Natural killer cell treated with Interleukin-12 subunit alpha and Interleukin-12 subunit beta and Interleukin-15 and Interleukin-18, amount 100 ng/mL, for 72 hours (primary cell): Measurements from ENCODE around the gene EIF4G3. TPM values are rescaled to one million over a fixed set of nuclear protein-coding genes. Genes with fewer than 3 reads are reported as not detected.
"Not testable (repeated sequence)": the region's sequence is repeated elsewhere in the genome, so short reads cannot be mapped to it uniquely, and the experiment has no call there.

Experiments used
- ATAC-seq, 2 donors: fragments of 150-1000 bp; cut with Tn5 transposase in 1 of 2; sonication (Bioruptor Pico), chemical (Tn5 transposase) in 1 of 2; 2 replicates each; pipeline ENCODE4 v1.10.0; 2021
- DNase-seq: peaks from one replicate; pipeline ENCODE4 v3.0.0; 2022; ENCODE audit warnings: low spot score
- H3K27ac Mint-ChIP-seq, 2 donors: 1 replicate in 1 of 2; 2 replicates in 1 of 2; pipeline ENCODE4 v1.8.0; 2022; ENCODE audit warnings: mixed read lengths in 2 of 2, mild to moderate bottlenecking in 1 of 2, moderate library complexity in 1 of 2
- H3K27me3 Mint-ChIP-seq, 2 donors: 1 replicate in 1 of 2; 2 replicates in 1 of 2; pipeline ENCODE4 v1.8.0; 2022; ENCODE audit warnings: mixed read lengths in 2 of 2
- H3K36me3 Mint-ChIP-seq: one replicate; pipeline ENCODE4 v1.8.0; 2022; ENCODE audit warnings: mixed read lengths
- H3K4me1 Mint-ChIP-seq, 2 donors: 1 replicate in 1 of 2; 2 replicates in 1 of 2; pipeline ENCODE4 v1.8.0; 2022; ENCODE audit warnings: low read depth in 2 of 2, mixed read lengths in 2 of 2, mild to moderate bottlenecking in 1 of 2
- H3K4me3 Mint-ChIP-seq: one replicate; pipeline ENCODE4 v1.8.0; 2022; ENCODE audit warnings: mixed read lengths
- H3K9me3 Mint-ChIP-seq: 2 replicates; pipeline ENCODE4 v1.8.0; 2022; ENCODE audit warnings: mixed read lengths
- total RNA-seq, 2 donors: library from RNA; stranded (reverse); gene quantifications; one replicate each; pipeline ENCODE4 v1.2.3, GENCODE V29; 2022

Gene EIF4G3
- 100 to 1,000 TPM; 121 to 140 TPM for total RNA-seq

GRCh38 chr1:21176586-21177555, at the start of gene EIF4G3:
Gene EIF4G3 (minus strand): TSS chr1:21176897. CDS start chr1:21002742, 174,155 bp downstream.
- Mint-ChIP-seq H3K27me3 (no peaks in the 10 kb centered on the region), H3K4me1 (peaks cover 36 to 40% of the 10 kb centered on the region in 2 donors), H3K27ac (peak within 1 kb of the TSS; percentile 91 to 98), H3K9me3 (no peaks in the 10 kb centered on the region), H3K36me3 (peaks cover 15% of the 10 kb centered on the region), H3K4me3 (peak within 1 kb of the TSS; percentile 95)
- peak; percentile 97 for DNase-seq
- peak; percentile 95 for ATAC-seq

GRCh38 chr1:21225065-21225464, 48.4 kb upstream of the EIF4G3 start:
- H3K27me3 Mint-ChIP-seq = no peaks in the 10 kb centered on the region
- ATAC-seq = peak in 1 of 2 donors; percentile 28
- H3K27ac Mint-ChIP-seq = no peak overlapping the region

GRCh38 chr1:21220815-21221214, 44.1 kb upstream of the EIF4G3 start:
- DNase-seq = no peak
- no peak overlapping the region for H3K27ac Mint-ChIP-seq
- H3K4me1 Mint-ChIP-seq = peaks cover 0 to 4% of the 10 kb centered on the region in 2 donors
- no peak for ATAC-seq
- H3K9me3 Mint-ChIP-seq = no peaks in the 10 kb centered on the region
- peaks cover 5% of the 10 kb centered on the region for H3K36me3 Mint-ChIP-seq
- no peak overlapping the region for H3K4me3 Mint-ChIP-seq
- H3K27me3 Mint-ChIP-seq = no peaks in the 10 kb centered on the region

More at GRCh38 chr1:21225065-21225464, 48.4 kb upstream of the EIF4G3 start:
- peaks cover 5% of the 10 kb centered on the region for H3K36me3 Mint-ChIP-seq
- no peaks in the 10 kb centered on the region for H3K4me1 Mint-ChIP-seq
- no peak overlapping the region for H3K4me3 Mint-ChIP-seq
- DNase-seq = no peak
- H3K9me3 Mint-ChIP-seq = no peaks in the 10 kb centered on the region

- H3K27me3 Mint-ChIP-seq = no peaks in the 10 kb centered on the region
- no peaks in the 10 kb centered on the region for H3K9me3 Mint-ChIP-seq
- peaks cover 0 to 4% of the 10 kb centered on the region in 2 donors for H3K4me1 Mint-ChIP-seq
- no peak overlapping the region for H3K4me3 Mint-ChIP-seq
- ATAC-seq (no peak), DNase-seq (no peak)
- H3K36me3 Mint-ChIP-seq = peaks cover 5% of the 10 kb centered on the region
- no peak overlapping the region for H3K27ac Mint-ChIP-seq
These were observed 43.0 kb upstream of the EIF4G3 start for GRCh38 chr1:21219674-21220073.

- no peaks in the 10 kb centered on the region for H3K9me3 Mint-ChIP-seq
These were observed 41.3 kb upstream of the EIF4G3 start for GRCh38 chr1:21217812-21218596.

GRCh38 chr1:21216835-21217811, 40.4 kb upstream of the EIF4G3 start:
- Mint-ChIP-seq H3K9me3 (no peaks in the 10 kb centered on the region), H3K27me3 (no peaks in the 10 kb centered on the region), H3K27ac (no peak overlapping the region), H3K4me3 (no peak overlapping the region), H3K36me3 (peaks cover 4% of the 10 kb centered on the region), H3K4me1 (peaks cover 0 to 4% of the 10 kb centered on the region in 2 donors)
- peak; percentile 68 for DNase-seq
- ATAC-seq = peak; percentile 56 to 65

More at GRCh38 chr1:21217812-21218596, 41.3 kb upstream of the EIF4G3 start:
- Mint-ChIP-seq H3K4me1 (peaks cover 0 to 4% of the 10 kb centered on the region in 2 donors), H3K27ac (no peak overlapping the region), H3K27me3 (no peaks in the 10 kb centered on the region), H3K4me3 (no peak overlapping the region), H3K36me3 (peaks cover 5% of the 10 kb centered on the region)
- DNase-seq = no peak
- peak; percentile 8 to 20 for ATAC-seq

GRCh38 chr1:21212126-21212525, 35.4 kb upstream of the EIF4G3 start:
- Mint-ChIP-seq H3K4me3 (no peak overlapping the region), H3K4me1 (peaks cover 0 to 4% of the 10 kb centered on the region in 2 donors), H3K9me3 (no peaks in the 10 kb centered on the region), H3K27ac (no peak overlapping the region), H3K36me3 (no peaks in the 10 kb centered on the region), H3K27me3 (no peaks in the 10 kb centered on the region)
- no peak for ATAC-seq
- DNase-seq = no peak

- H3K9me3 Mint-ChIP-seq, H3K36me3 Mint-ChIP-seq, H3K4me1 Mint-ChIP-seq, DNase-seq, ATAC-seq, H3K4me3 Mint-ChIP-seq, H3K27me3 Mint-ChIP-seq, H3K27ac Mint-ChIP-seq: not testable (repeated sequence)
These were observed 31.5 kb upstream of the EIF4G3 start for GRCh38 chr1:21208137-21208700.

- peak in 1 of 2 donors; percentile 67 for ATAC-seq
These were observed 29.4 kb upstream of the EIF4G3 start for GRCh38 chr1:21206117-21206516.

GRCh38 chr1:21205416-21205815, 28.7 kb upstream of the EIF4G3 start:
- no peaks in the 10 kb centered on the region for H3K36me3 Mint-ChIP-seq
- no peaks in the 10 kb centered on the region for H3K4me1 Mint-ChIP-seq
- no peak overlapping the region for H3K27ac Mint-ChIP-seq
- DNase-seq (no peak), ATAC-seq (no peak)
- H3K9me3 Mint-ChIP-seq = no peaks in the 10 kb centered on the region
- H3K4me3 Mint-ChIP-seq = no peak overlapping the region
- H3K27me3 Mint-ChIP-seq = no peaks in the 10 kb centered on the region

More at GRCh38 chr1:21206117-21206516, 29.4 kb upstream of the EIF4G3 start:
- H3K9me3 Mint-ChIP-seq = no peaks in the 10 kb centered on the region
- no peaks in the 10 kb centered on the region for H3K4me1 Mint-ChIP-seq
- no peaks in the 10 kb centered on the region for H3K36me3 Mint-ChIP-seq
- no peak overlapping the region for H3K27ac Mint-ChIP-seq
- H3K4me3 Mint-ChIP-seq = no peak overlapping the region
- no peaks in the 10 kb centered on the region for H3K27me3 Mint-ChIP-seq
- DNase-seq = no peak

GRCh38 chr1:21201650-21202049, 25.0 kb upstream of the EIF4G3 start:
- DNase-seq (no peak), ATAC-seq (no peak)
- H3K9me3 Mint-ChIP-seq = no peaks in the 10 kb centered on the region
- H3K27me3 Mint-ChIP-seq = peaks cover under 1 to 9% of the 10 kb centered on the region in 2 donors
- H3K4me1 Mint-ChIP-seq = no peaks in the 10 kb centered on the region
- no peaks in the 10 kb centered on the region for H3K36me3 Mint-ChIP-seq
- H3K4me3 Mint-ChIP-seq = no peak overlapping the region
- H3K27ac Mint-ChIP-seq = no peak overlapping the region

GRCh38 chr1:21201238-21201637, 24.5 kb upstream of the EIF4G3 start:
- H3K9me3 Mint-ChIP-seq, DNase-seq, H3K4me3 Mint-ChIP-seq, H3K36me3 Mint-ChIP-seq, H3K4me1 Mint-ChIP-seq, H3K27ac Mint-ChIP-seq, ATAC-seq, H3K27me3 Mint-ChIP-seq: not testable (repeated sequence)

- H3K36me3 Mint-ChIP-seq = no peaks in the 10 kb centered on the region
- H3K27me3 Mint-ChIP-seq = peaks cover 4 to 9% of the 10 kb centered on the region in 2 donors
- H3K4me1 Mint-ChIP-seq = no peaks in the 10 kb centered on the region
- no peaks in the 10 kb centered on the region for H3K9me3 Mint-ChIP-seq
- H3K27ac Mint-ChIP-seq = no peak overlapping the region
- no peak overlapping the region for H3K4me3 Mint-ChIP-seq
- no peak for DNase-seq
- no peak for ATAC-seq
These were observed 24.1 kb upstream of the EIF4G3 start for GRCh38 chr1:21200767-21201166.
